ENCODE results near the gene RBM7.

Gene RBM7

DNA sequence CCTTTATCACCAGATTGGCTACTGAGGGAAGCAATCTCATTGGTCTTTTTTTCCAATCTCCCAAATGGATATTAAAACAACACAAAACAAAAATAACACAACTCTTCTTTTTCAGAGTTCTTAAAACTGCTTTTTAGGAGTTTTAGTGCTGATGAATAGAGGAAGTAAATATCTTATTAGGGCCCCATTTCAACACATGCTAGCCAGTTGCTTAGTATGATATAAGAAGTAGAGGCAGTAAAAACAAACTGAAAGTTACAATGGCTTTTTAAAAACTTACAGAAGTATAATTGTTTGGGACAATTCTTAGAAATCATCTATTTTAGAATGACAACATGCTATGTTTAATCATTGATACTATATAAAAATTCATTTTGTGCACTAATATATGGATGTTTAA is 3.5 kb upstream of the RBM7 start:
- no peak for DNase-seq (ENCODE audit: low spot score)

DNA sequence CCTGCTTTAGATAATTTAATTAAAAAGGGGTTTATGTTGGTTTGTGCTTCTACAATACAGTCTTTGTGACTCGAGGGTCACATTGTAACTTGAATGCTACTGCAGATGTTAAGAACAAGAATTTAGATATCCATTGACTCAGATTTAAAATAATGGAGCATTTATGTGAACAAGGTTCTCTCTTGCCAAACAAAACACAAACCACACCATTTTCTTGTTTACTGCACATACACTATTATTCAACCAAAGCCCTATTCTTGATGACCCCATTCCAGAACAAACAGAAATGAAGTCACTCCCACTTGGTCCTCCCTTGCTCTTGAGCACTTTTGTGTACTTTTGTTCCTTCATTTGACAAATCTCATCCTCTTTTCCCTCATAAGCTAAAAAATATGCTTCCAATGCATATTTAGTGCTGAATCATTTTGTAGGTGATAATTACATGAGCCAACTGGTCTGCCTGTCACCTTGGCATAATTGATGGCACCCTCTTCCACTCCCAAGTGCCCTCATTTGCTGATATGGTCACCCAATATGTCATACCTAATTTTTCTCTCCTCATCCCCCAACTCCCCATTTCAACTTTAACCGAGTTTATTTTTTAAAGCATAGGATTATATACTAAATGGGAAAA is 3.0 kb upstream of the RBM7 start:
- no peak for DNase-seq (ENCODE audit: low spot score)

DNA sequence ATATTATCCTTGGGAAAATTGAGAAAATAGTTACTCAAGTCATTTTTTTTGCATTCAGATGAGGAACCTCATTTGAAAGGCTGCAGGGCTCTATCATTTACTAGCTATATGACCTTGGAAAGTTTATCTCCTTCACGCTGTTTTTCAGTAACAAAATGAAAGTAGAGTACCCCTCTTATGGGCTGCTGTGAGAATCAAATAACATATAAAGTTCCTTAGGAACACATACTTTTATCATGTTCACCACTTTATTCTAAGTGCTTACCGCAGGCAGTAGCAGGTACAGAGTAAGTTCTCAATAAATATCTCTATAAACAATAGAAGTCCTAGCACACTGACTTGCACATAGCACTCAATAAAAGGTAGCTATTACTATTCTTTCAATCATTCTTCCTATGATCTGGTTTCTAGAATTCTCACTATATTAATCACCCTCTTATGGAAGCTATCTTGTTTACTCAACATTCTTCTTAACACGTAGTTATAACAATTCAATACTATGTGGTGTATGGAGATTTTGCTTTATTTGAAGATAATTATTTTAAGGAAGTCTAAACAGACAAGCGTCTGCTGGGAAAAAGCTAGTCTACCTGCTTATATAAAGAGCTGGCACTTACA is 2.1 kb upstream of the RBM7 start:
- no peak for DNase-seq (ENCODE audit: low spot score)

DNA sequence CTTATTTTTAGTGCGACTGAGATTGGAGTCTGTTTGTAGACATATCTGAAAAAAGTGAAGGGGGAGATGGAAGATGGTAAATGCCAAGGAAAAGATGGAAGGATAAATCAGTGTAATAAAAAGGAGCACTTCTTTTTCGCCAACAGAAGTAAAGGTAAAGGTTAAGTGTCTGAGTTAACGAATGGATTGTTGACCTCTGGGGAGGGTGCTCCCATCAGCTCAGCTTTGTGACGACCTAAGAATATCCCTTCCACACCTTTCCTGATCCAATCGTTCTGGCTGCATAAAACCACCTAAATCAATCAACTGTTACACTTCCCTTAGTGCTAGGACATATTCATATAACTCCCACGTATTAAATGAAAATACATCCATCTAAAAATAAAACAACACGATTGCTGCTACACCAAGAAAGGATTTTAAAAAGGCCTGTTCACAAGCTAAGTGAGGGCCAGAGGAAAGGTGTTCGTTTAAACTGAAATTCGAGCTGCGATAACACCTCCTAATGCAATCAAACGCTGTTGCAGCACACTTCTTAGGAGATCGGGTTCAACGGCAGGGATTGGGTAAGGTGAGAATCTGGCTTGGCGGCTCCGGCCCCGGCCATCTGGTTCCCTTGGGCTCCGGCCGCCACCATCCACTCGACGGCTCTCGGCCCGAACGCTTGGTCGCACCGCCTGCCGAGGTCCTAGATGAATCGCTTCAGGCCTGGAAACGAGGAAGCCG is 813 bp upstream of the RBM7 start:
- no peak for DNase-seq (ENCODE audit: low spot score)

DNA sequence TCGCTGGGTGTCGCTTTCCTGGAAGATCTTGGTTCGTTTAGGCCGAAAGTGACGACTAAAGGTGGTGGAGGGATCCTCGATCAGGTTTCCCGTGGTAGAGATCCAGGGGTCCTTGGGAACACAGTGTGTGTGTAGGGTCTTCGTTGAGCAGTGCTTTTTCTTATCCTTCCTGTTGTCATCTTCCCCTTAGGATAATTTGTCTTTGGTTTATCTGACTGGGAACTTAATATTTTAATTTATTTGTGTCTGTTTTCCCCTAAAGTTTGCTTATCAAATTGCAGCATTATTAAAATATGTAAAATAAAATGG is 403 bp downstream of the RBM7 start:
- no peak for DNase-seq (ENCODE audit: low spot score)

DNA sequence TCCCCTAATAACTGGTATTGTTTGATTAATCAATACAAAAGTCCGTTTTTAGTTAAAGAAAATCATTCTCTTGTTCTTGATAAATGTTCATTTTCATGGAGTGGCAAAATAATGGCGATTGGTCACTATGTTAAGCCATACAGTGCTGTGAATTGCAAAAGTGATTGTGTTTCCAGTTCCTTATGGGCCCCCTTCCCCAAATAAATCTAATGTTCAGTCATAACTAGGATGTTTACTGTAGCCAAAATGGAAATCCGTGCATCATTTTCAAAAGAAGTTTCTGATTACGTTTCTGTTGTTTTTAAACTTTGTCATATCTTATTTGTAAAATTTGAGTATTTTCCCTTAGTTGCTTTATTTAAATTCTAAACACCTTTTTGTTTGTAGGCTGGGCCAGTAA is 845 bp downstream of the RBM7 start:
- no peak for DNase-seq (ENCODE audit: low spot score)

DNA sequence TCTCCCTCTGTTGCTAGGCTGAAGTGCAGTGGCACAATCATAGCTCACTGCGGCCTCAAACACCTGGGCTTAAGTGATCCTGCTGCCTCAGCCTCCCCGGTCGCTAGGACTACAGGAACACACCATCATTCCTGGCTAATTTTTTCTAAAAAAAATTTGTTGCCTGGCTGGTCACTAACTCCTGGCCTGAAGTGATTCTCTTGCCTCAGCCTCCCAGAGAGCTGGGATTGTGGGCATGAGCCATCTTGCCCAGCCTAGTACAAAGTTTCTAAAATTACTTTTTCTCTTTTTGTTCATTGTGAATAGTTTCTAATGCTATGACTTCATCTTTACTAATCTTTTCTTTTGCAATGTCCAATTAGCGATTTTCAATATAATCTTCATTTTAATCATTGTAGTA is 12.5 kb downstream of the RBM7 start:
- DNase-seq (ENCODE audit: low spot score), result no peak

DNA sequence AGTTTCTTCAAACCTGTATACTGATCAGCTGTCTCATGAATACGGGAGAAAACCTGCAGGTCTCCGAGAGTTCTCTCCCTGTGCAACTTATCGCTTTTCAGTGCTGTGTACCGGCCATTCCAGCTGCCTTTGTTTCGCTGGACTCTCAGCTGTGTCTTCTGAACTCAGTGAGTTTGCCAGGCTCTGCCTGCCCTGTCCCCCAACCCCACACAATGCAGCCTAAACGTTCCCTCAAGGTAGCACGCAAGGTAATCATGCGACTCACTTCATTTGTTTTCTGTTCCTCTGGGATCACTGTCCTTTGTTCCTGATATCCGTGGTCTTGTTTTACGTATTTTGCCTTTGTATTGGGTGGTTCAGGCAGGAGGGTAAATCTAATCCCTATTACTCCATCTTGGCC is 13.5 kb downstream of the RBM7 start:
- DNase-seq (ENCODE audit: low spot score), result no peak

DNA sequence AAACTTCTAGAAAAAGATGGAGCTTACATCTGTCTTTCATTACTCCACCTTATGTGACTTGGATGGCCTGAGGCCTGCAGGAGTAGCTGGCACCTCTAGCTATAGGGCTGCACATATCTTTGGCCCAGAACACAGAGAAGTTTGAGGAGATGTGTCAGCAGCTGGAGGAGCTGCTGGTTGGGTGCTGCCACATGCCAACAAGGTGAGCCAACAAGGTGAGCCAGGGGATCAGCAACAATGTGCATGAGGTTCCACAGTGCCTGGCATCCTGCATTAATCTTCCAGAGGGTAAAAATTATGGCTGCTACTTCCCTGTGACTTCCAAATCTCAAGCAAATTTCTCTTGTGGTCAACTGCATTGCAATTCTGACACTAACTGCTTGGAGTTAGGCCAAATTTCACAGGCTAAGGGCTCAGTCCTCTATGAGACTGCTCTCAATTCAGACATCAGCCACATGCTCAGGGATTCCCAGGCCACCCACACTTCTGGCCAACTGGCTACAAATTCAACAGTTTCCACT is 16.0 kb downstream of the RBM7 start:
- DNase-seq (ENCODE audit: low spot score), result no peak

DNA sequence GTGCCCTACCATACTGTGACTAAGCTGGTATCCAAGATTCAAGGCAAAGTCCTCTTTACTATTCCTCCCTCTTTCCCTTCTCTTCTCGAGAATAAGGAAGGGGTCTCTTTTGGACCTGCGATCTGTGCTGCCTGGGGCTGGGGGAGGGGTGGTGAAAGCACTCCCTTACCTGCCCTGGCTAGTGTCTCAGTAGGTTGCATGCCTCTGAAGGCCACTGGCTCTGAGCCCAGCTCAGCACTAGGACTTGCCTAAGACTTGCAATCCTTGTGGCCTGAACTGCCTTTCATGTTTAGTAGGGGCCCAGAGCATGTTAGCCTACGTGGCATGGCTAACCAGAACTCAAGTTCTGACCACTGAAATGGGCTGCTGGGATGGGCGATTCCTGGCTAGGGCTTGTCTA is 25.8 kb downstream of the RBM7 start:
- DNase-seq (ENCODE audit: low spot score), result no peak

DNA sequence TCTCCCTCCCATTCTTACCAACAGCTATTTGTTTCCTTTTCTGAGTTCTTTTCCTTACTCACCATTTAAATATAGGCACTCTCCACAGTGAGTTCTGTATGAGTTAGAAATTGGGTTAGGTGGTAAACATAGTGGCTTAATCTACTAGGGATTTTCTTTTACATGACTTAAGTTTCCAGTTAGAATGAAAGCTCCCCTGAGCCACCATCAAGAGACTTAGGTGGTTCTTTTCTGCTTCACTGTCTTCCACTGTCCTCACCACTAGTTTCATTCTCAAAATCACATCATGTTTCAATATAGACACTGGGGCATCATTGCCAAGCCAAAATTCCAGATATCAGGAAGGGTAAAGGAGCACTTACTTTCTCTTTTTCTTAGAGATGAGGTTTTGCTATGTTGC is 29.8 kb downstream of the RBM7 start:
- DNase-seq (ENCODE audit: low spot score), result no peak

DNA sequence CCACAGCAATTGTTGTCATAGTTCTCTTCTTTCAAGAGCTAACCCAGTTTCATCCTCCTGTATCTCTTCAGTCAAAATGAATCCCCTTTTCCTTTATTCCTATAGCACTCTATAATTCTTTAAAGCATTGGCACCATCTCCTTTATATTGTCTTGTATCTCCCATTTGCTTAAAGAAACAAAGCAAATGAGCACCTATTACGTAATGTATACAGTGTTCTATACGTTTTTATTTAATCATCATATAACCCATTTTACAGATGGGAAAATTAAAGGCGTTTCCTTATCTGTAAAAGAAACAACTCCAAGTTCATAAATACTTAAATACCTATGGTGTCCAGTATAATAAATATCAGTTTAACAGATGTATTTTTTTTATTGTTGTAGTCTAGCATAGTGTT is 32.4 kb downstream of the RBM7 start:
- DNase-seq (ENCODE audit: low spot score), result no peak

DNA sequence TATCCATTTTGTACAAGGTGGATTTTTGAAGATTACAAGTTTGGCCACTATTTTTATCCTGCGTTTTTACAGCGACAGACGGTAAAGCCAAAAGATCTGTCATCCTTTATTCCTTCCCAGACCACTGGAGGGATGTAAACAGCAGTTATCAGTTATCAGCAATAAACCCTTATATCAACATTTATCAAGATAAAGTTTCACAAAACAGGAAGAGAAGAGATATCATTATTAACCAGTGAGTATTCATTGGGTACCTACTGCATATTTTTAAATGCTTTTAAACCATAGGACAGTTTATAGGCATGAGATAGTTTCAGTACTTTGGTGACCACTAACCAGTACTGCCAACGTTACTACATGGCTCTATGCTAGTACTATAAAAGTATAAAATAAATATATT is 32.9 kb downstream of the RBM7 start:
- no peak for DNase-seq (ENCODE audit: low spot score)

DNA sequence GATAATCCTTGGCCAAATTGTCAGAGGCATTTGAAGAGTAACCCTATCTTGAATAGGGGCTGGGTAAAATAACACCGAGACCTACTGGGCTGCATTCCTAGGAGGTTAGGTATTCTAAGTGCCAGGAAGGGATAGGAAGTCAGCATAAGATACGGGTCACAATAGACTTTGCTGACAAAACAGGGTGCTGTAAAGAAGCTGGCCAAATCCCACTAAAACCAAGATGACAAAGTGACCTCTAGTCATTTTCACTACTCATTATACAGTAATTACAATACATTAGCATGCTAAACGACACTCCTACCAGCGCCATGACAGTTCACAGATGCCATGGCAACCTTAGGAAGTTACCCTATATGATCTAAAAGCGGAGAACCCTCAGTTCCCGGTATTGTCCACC is 37.8 kb downstream of the RBM7 start:
- DNase-seq (ENCODE audit: low spot score), result no peak

DNA sequence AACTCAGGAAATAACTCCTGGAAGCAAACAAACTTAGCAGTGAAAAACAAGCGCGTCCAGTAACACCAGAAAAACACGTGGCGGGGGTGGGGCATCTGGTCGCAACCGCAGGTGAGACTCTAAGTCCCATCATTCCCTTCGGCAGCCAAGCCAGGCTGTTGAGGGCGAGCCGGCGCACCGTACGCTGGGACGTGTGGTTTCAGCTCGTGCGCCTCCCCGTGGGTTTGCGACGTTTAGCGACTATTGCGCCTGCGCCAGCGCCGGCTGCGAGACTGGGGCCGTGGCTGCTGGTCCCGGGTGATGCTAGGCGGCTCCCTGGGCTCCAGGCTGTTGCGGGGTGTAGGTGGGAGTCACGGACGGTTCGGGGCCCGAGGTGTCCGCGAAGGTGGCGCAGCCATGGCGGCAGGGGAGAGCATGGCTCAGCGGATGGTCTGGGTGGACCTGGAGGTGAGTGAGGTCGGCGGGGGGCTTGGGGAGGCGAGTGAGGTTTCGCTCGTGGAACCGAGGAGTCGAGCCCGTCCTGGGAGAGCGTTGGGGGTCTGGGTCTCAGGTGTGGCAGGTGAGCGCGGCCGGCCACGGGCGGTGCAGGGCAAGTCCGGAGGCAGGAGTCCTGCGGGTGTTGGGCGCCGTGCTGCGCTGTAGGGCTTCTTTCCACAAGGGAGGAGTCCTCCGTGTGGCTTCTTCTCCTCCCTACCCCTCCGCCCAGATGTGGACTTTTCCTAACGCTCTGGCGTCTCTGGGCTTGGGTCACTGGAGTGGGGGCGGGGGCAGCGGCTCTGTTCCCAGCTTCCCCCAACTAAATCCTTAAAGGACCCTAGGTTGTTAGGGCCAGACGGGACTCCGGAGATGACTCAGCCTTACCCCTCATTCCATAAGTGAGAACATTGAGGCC is 39.0 kb downstream of the RBM7 start, which contains the start of gene REXO2:
Gene REXO2, plus strand, starts transcription at position 239 of the 892 bp plus-strand sequence. Its CDS starts 62 bp downstream, at position 301.
- peak; percentile 96 for DNase-seq (ENCODE audit: low spot score)

DNA sequence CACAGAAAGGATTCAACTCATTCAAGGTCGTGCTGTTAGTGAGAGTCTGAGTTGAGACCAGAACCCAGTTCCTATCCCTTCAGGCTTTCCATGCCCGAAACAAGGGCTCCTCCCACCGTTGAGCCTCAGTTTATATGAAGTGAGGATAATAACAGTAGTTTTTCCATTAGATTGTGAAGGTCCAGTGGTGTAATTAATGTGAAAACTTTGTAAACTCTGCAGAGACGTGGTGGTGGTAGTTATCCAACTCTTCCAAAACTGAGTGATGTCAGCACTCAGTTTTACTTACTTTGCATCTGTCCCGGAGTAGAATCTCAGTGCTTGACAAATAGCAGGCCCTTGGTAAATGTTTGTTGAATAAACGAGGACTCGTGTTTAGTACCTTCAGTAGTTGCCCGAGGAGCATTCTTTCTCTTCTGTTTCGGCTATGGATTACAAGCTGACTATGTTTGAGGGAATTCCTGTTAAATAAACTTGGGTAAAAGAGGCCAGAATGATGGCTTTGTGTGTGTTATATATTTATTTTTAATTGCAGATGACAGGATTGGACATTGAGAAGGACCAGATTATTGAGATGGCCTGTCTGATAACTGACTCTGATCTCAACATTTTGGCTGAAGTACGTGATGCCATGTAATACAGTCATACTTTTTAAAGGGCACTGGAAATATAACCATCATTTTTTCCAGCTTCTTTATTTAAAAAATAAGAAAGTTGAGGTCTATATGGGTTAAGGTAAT is 39.8 kb downstream of the RBM7 start:
- DNase-seq (ENCODE audit: low spot score), result peak; percentile 41

DNA sequence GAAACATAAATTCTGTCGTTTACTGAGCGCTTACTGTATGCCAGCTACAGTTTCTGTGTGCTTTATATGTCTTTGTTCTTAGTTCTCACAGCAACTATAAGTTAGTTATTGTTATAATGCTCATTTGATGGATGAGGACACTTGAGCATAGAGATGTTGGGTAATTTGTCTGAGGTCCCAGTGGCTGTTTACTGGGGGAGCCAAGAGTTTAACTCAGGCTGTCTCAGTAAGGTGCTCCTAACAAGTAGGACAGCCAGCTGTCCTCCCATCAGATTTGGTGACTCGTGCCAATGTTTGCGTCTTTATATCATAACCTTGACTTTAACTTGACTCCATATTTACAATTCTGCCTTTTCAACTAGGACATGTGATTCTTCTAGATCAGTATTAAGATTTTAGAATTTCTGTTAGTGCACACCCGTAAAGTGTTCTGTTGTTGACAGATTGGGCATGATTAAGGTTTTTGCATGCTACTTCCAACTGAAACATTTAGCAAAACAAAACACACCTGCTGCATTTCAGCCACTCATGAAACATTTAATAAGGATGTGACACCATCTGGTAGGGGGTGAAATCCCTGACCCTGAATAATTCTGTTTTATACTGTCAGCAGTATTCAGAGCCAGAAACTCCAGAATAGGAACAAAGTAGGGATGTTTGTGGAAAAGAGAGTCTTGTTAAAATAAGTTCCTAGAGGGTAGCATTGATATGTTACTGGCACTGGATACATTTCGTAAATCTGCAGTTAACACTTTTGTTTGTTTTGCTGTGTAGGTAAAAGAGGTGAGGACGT is 40.7 kb downstream of the RBM7 start:
- peak; percentile 63 for DNase-seq (ENCODE audit: low spot score)

DNA sequence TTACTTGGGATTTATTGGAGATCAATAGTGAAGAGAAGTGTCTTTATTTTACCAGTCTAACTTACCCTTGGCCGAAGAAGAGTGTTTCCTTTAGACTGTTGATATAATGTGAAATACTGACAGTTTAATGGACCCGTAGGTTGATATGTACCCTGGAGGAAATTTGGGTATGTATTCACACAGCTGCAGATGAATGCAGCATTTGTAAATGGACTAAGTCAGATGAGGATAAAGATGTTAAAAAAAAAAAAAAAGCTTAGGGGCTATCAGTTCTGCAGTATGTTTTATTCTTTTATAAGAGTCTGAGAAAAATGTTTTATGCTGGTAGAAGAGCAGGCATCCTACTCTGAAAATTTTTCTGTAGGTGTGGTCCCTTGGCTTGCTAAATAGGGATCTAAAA is 41.5 kb downstream of the RBM7 start:
- peak; percentile 41 for DNase-seq (ENCODE audit: low spot score)

DNA sequence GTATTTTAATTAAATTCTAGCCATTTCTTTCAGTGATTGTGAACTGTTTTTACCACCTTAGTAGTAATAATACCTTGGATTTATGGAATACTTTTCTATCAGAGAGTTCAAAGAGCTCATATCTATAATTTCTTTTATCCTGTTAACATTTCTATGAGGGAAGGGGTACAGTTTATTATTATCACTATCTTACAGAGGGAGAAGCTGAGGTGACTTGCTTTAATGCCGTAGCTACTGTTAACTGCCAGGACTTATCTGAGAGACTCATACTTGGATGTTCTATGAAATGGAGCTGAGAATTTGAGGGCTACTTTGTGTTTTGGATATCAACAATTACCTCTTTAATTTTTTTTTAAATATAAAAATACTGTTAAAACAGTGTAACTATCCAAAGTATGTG is 42.1 kb downstream of the RBM7 start:
- DNase-seq (ENCODE audit: low spot score), result peak; percentile 73

DNA sequence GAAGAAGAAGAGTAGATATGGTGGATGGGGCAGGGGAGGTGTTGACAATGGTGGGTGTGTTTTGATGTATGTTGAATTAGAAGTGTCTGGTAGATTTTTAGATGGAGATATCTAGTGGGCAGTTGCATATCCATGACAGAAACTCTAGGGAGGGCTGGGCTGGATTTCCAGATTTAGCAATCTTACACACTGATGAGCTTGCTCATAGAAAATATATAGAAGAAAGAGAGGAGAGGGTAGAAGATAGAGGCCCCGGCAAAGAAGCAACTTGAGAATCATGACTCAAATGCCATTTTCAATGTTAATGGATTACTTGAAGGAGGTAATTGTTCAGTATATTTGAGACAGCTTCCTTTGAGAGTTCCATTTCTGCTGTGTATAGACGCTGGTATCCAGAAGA is 47.0 kb downstream of the RBM7 start:
- no peak for DNase-seq (ENCODE audit: low spot score)

DNA sequence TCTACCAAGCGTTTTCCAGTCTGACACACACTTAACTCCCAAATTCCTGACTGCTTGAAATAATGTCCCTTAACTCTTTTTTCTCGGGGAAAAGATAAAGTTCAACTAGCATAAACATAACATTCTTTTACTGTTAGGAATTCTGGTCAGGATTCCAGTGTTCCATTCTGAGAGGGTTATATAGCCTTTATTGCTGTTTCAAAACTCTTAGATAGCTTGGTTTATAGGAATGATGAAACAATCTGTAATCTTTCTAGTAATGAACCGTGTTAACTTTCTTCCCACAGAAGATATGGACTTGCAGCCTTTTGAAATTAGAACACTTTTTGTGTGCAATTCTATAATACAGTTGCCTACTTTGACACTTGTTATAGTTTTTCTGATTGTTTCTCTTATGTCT is 47.4 kb downstream of the RBM7 start:
- peak; percentile 50 for DNase-seq (ENCODE audit: low spot score)

All from hematopoietic multipotent progenitor cell treated with erythropoietin and hydrocortisone succinate and interleukin-3 and kit ligand, for 15 days (in vitro differentiated cells).